Muscle layer of duodenum (tissue), 2 donors: ENCODE results near the gene VIPAS39.

Experiments
- H3K27ac ChIP-seq: one replicate; pipeline ENCODE4 v1.7.0; 2013; ENCODE audit warnings: mild to moderate bottlenecking, low read length
- H3K27me3 ChIP-seq: one replicate; pipeline ENCODE4 v1.7.0; 2013; ENCODE audit warnings: low read depth, mild to moderate bottlenecking, control low read depth, low read length
- H3K36me3 ChIP-seq, 2 donors: one replicate each; pipeline ENCODE4 v1.7.0; 2013; ENCODE audit warnings: low read length in 2 of 2, control low read depth in 1 of 2, mild to moderate bottlenecking in 1 of 2; ENCODE audit not compliant: insufficient read depth in 2 of 2, control insufficient read depth in 1 of 2
- H3K4me1 ChIP-seq, 2 donors: one replicate each; pipeline ENCODE4 v1.7.0; 2013; ENCODE audit warnings: low read length in 2 of 2, mild to moderate bottlenecking in 2 of 2, control low read depth in 1 of 2, moderate library complexity in 1 of 2; ENCODE audit not compliant: insufficient read depth in 2 of 2, control insufficient read depth in 1 of 2
- H3K4me3 ChIP-seq, 2 donors: one replicate each; pipeline ENCODE4 v1.7.0; 2013; ENCODE audit warnings: low read length in 2 of 2, low read depth in 1 of 2, mild to moderate bottlenecking in 1 of 2
- H3K9me3 ChIP-seq, 2 donors: one replicate each; pipeline ENCODE4 v1.7.0; 2013; ENCODE audit warnings: low read length in 2 of 2, control low read depth in 1 of 2, mild to moderate bottlenecking in 1 of 2; ENCODE audit not compliant: control insufficient read depth in 1 of 2
- donor health status: healthy.

The VIPAS39 gene

GRCh38 chr14:77457522-77458248 is at the start of gene VIPAS39, which contains the start of gene AHSA1:
TSS of gene VIPAS39 (minus strand) at chr14:77457601. CDS start at chr14:77454102, 3,499 bp downstream.
TSS of gene AHSA1 (plus strand) at chr14:77458093. CDS start at chr14:77458190, 97 bp downstream.
- peak within 1 kb of the TSS; percentile 95 for H3K27ac ChIP-seq
- no peaks in the 10 kb centered on the region for H3K27me3 ChIP-seq
- H3K36me3 ChIP-seq, result peaks cover 25 to 34% of the 10 kb centered on the region in 2 donors
- peaks cover 20 to 26% of the 10 kb centered on the region in 2 donors for H3K4me1 ChIP-seq
- peak within 1 kb of the TSS; percentile 97 for H3K4me3 ChIP-seq
- no peaks in the 10 kb centered on the region for H3K9me3 ChIP-seq

DNA sequence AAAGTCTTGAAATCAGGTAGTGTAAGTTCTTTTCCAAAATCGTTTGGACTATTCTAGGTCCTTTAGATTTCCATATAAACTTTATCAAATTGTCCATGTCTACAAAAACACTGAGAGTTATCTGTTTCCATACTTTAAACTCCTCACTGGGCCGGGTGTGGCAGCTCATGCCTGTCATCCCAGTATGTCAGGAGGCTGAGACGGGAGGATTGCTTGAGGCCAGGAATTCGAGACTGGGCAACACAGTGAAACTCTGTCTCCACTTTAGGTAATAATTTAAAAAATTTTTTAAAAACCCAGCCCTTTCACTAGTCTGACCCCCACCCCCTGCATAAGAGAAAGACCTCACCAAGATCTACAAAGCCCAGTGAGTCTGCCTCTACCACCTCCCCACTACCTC is 47.6 kb upstream of the VIPAS39 start:
- peaks cover 13 to 17% of the 10 kb centered on the region in 2 donors for H3K36me3 ChIP-seq
- peaks cover 0 to 6% of the 10 kb centered on the region in 2 donors for H3K9me3 ChIP-seq
- no peak overlapping the region for H3K4me3 ChIP-seq
- no peaks in the 10 kb centered on the region for H3K4me1 ChIP-seq
- H3K27me3 ChIP-seq, result peaks cover 5% of the 10 kb centered on the region
- no peak overlapping the region for H3K27ac ChIP-seq

DNA sequence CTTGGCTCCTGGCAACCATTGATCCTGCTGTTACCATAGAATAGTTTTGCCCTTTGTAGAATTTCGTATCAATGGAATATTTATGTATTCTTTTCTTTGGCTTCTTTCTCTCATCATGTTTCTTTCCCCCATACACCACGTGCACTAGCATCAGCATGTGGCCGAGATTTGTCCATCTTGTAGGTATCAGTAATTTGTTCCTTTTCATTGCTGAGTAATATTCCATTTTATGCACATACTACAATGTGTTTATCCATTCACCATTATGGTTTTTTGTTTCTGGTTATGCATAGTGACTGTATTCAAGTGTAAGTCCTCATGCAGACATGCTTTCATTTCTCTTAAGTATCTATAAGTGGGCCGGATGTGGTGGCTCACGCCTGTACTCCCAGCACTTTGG is 45.7 kb upstream of the VIPAS39 start:
- peaks cover 18% of the 10 kb centered on the region for H3K27me3 ChIP-seq
- H3K27ac ChIP-seq, result no peak overlapping the region
- peaks cover 2 to 3% of the 10 kb centered on the region in 2 donors for H3K36me3 ChIP-seq
- H3K9me3 ChIP-seq, result peaks cover 0 to 6% of the 10 kb centered on the region in 2 donors
- H3K4me3 ChIP-seq, result no peak overlapping the region
- H3K4me1 ChIP-seq, result peaks cover 0 to 12% of the 10 kb centered on the region in 2 donors

DNA sequence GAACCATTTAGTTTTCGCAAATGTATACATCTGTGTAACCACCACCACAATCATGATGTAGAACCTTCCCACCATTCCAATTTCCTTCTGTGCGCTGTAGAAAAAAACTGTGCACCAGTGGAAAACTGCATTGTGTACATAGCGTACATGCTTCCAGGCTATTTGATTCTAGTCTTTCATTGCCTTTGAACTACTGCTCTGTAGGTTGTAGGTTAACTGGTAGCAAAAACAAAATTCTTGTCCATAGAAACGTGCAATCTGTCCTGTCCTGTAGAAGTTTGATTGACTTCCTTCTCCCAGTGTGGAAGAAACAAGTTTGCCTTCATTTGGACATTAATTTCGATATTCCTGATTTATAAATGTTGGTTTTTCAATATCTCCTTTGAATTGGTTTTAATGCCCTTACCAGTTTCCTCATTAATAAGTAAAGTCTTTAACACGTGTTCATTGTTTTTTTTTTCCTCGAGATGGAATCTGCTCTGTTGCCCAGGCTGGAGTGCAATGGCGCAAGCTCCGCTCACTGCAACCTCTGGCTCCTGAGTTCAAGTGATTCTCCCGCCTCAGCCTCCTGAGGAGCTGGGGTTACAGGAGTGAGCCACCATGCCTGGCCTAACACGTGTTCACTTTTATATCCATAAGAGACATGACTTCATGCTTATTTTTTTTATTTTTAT is 44.8 kb upstream of the VIPAS39 start:
- no peaks in the 10 kb centered on the region for H3K36me3 ChIP-seq
- H3K27ac ChIP-seq, result no peak overlapping the region
- no peak overlapping the region for H3K4me3 ChIP-seq
- H3K9me3 ChIP-seq, result peaks cover 0 to 6% of the 10 kb centered on the region in 2 donors
- peaks cover 22% of the 10 kb centered on the region for H3K27me3 ChIP-seq
- H3K4me1 ChIP-seq, result peaks cover 0 to 16% of the 10 kb centered on the region in 2 donors

GRCh38 chr14:77498984-77499527 is 41.7 kb upstream of the VIPAS39 start:
- Histone ChIP-seq H3K4me3 (peak overlapping the region in 1 of 2 donors; percentile 71), H3K4me1 (peaks cover 0 to 16% of the 10 kb centered on the region in 2 donors), H3K9me3 (peaks cover 0 to 4% of the 10 kb centered on the region in 2 donors), H3K27ac (no peak overlapping the region), H3K36me3 (no peaks in the 10 kb centered on the region), H3K27me3 (peaks cover 22% of the 10 kb centered on the region)

GRCh38 chr14:77498120-77498979 is 40.9 kb upstream of the VIPAS39 start, which contains the start of gene ISM2:
TSS of gene ISM2 (minus strand) at chr14:77498816. CDS start at chr14:77498793, 23 bp downstream.
- Histone ChIP-seq H3K27me3 (peaks cover 22% of the 10 kb centered on the region), H3K4me1 (peaks cover 0 to 16% of the 10 kb centered on the region in 2 donors)

DNA sequence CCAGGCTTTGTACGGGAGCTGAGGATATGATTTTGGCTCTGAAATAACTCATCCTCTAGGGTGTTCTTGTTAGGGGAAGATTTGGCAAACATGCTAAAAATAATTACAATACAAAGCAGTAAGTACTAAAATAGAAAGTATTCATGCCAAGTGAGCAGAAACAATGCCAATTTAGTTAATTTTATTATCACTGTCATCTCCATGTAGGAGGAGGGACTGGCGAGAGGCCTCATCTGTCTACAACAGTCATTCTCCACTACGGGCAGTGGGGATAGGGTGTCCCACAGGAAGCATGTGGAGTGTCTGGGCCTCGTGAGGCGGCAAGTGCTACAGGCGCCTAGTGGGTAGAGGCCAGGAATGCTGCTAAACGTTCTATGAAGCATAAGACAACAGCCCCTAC is 37.9 kb upstream of the VIPAS39 start:
- peaks cover 21% of the 10 kb centered on the region for H3K27me3 ChIP-seq
- H3K36me3 ChIP-seq, result no peaks in the 10 kb centered on the region
- H3K9me3 ChIP-seq, result no peaks in the 10 kb centered on the region
- H3K4me3 ChIP-seq, result no peak overlapping the region
- H3K4me1 ChIP-seq, result peaks cover 0 to 16% of the 10 kb centered on the region in 2 donors
- H3K27ac ChIP-seq, result no peak overlapping the region

More at GRCh38 chr14:77498120-77498979, 40.9 kb upstream of the VIPAS39 start, which contains the start of gene ISM2:
- H3K4me3 ChIP-seq, result peak within 1 kb of the TSS in 1 of 2 donors; percentile 71
- H3K36me3 ChIP-seq, result no peaks in the 10 kb centered on the region
- H3K27ac ChIP-seq, result no peak within 1 kb of the TSS
- H3K9me3 ChIP-seq, result peaks cover 0 to 3% of the 10 kb centered on the region in 2 donors

GRCh38 chr14:77491056-77491455 is 33.7 kb upstream of the VIPAS39 start:
- no peaks in the 10 kb centered on the region for H3K4me1 ChIP-seq
- H3K27me3 ChIP-seq, result no peaks in the 10 kb centered on the region
- H3K9me3 ChIP-seq, result no peaks in the 10 kb centered on the region
- no peaks in the 10 kb centered on the region for H3K36me3 ChIP-seq
- H3K4me3 ChIP-seq, result no peak overlapping the region
- H3K27ac ChIP-seq, result no peak overlapping the region

DNA sequence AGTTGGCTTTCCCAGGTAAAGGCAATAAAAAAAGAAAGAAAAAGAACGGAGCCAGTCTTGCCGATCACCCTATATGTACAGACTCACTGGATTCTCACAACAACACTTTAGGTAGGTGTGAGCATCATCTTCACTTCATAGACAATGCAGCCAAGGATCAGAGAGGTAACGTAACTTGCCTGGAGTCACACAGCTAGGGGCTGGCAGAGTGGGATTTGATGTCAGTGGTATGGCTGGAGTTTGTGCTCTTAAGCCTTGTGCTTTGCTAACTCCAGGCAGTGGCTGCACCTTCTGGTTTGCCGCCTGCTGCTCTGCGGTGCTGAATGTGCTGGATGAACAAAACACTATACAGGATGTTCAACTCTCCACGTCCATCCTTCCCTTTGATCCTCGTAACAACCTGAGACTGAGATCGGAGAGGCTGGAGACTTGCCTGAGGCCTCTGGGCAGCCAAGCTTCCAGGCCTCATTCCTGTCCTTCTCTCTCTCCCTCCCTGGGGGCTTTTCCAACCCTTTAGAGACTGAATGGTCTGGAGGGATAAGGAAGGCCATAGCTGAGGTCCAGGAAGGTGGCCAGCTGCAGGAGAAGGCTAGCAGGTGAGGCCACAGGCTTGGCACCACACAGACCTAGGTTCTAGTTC is 33.1 kb upstream of the VIPAS39 start:
- Histone ChIP-seq H3K36me3 (no peaks in the 10 kb centered on the region), H3K27me3 (no peaks in the 10 kb centered on the region), H3K4me3 (no peak overlapping the region), H3K4me1 (no peaks in the 10 kb centered on the region), H3K9me3 (no peaks in the 10 kb centered on the region), H3K27ac (no peak overlapping the region)

DNA sequence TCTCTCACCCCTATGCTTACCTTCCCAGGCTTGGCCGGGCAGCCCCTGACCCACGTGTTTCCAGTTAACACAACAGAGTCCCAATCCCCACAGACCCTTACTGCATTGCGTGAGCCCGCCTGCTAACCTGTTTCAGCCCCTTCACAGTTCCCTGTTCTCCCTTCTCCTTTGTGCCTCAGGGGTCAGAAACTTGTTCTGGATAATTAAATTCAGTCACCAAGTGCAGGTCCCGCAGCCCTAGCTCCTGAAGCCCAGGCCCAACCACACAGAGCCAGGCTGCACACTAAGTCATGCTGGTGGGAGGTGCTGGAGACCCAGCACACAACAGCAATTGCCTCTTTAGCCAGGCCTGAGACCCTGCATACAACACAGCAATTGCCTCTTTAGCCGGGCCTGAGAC is 31.6 kb upstream of the VIPAS39 start:
- Histone ChIP-seq H3K27ac (no peak overlapping the region), H3K4me1 (no peaks in the 10 kb centered on the region), H3K9me3 (no peaks in the 10 kb centered on the region), H3K27me3 (no peaks in the 10 kb centered on the region), H3K36me3 (no peaks in the 10 kb centered on the region), H3K4me3 (no peak overlapping the region)
